NCI-H2227 treated with DMSO at 0.1 percent for 48 hours (cell line): ENCODE measurements around the gene RAB6B.

Experiments used
- DNase-seq: peaks from one replicate; lab custom pipeline; 2025; lab: John Stamatoyannopoulos, UW

RAB6B gene

DNA sequence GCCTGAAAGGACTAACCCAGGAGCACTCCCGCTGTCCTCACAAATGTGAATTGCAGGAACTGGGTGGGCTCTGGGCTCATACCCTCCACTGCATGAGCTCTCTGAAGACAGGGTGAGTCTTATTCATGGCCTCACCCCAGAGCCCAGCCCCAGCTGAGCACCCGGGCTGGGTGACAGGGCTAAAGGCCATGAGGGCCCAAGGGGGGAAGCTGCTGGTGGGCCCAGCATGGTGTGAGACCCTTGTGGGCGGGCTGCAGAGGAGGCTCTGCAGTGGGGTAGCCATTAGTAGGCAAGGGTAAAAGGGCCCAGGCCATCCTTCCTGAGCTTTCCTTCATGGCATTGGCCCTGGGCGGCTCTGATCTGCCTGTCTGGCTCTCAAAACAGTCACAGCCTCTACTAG is 59.7 kb downstream of the RAB6B start:
- no peak for DNase-seq

DNA sequence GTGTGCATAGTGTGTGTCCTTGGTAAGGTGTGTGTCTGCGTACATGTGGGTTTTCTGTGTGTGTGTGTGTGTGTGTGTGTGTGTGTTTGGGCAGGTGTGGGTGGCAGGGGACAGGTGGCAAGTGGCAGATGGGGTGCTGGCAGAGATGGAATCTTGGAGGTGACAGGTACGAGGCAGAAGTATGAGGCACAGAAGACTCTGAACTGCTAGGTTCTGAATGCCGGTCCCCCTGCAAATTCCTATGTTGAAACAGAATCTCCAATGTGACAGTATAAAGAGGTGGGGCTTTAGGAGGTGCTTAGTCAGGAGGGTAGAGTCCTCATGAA is 60.3 kb downstream of the RAB6B start:
- no peak for DNase-seq

DNA sequence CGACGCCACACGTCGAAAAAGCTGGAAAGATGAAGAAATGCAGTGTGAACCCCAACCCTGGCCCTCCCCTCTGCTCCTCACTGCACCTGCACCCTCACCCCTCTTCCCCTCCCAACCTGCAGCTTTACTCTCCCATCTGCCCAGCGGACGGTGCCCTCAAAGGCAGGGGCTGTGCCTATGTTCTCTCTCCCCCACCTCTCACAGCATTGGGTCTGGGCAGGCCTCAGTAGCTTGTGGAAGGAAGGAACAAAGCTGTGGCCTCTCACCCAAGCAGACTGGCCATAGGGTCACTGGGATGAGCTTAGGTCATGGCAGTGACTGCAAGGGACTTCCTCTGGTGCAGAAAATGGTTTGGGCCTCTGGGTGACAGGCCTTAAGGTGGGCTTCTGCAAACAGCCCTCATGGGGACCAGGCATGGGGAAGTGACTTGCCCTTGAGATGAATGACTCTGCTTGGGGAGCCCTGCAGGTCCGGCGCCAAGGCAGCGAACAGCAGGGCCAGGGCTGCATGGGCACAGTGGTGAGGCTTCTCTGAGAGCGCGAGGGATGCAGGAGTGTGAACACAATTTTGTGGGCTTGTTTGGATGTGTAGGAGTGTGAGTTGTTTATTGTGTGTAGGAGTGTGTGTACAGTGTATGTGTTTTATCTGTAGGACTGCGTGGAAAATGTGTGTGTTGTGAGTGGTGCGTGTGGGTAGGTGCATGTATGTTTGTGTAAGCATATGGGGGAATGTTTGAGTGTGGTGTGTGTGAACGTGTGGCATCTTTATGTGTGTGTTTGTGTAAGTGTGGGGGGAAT is 60.9 kb downstream of the RAB6B start:
- no peak for DNase-seq

DNA sequence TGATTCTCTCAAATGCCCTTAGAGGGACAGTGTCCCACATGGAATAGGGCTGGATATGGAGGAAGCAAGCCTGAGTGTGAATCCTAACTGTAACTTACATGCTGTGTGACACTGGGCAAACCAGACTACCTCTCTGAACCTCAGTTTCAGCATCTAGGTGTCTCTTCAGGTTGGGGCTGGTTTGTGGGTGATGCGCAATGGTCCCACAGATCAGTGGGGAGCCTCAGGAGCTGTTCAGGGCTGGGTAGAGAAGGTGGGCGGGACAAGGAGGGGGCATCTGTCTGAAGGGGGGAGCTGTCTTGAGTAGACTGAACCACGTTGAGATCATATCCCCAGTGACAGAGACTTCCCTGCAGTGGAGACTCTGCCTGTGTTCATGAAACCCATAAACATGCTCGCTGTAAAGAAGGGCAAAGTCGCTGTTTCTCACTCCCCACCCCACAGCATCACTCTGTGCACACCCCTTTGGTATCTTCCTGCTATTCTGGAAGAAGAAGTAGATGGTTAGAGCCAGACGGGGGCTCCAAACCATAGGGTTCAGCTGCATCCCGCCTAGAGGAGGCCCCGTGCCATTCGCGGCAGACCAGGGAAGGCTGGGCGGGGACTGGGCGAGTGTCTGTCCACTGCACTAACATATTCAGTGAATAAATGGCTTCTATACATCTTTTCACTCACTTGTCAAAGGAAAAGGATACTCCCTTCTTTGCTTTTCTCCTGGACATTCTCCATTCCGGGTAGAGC is 61.6 kb downstream of the RAB6B start:
- no peak for DNase-seq

DNA sequence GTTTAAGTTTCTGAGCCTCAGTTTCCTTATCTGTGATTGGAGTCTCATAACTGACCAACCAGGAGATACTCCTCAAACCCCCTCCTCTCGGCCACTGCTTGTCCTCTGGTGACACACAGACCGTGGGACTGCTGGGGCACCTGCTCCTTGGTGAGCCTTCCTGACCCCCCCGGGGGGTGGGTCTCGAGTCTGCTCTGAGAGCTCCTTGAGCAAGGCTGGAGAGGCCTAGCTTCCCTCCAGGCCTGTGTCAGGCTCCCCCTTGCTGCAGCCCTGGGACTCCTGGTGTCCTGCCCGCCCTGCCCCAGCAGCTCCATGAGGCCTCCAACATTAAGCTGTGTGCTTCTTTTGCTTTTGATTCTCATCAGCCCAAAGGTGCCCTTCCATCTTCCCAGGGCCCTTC is 62.4 kb downstream of the RAB6B start:
- DNase-seq, result no peak

DNA sequence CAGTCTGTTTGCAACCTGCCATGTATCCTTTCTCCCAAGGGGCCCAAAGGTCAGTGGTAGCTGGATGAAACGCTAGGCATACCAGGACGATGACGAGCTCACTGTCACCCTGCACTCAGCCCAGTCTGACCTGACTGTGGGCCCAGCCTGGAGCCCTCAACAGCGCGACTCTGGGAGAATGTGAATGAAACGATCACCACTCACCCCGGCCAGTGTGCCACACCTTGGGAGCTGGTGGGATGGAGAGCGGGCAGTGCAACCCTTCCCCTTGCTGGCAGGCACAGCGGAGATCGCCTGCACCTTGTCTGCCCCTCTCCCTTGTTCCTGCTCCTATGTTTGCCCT is 62.9 kb downstream of the RAB6B start:
- DNase-seq, result no peak

DNA sequence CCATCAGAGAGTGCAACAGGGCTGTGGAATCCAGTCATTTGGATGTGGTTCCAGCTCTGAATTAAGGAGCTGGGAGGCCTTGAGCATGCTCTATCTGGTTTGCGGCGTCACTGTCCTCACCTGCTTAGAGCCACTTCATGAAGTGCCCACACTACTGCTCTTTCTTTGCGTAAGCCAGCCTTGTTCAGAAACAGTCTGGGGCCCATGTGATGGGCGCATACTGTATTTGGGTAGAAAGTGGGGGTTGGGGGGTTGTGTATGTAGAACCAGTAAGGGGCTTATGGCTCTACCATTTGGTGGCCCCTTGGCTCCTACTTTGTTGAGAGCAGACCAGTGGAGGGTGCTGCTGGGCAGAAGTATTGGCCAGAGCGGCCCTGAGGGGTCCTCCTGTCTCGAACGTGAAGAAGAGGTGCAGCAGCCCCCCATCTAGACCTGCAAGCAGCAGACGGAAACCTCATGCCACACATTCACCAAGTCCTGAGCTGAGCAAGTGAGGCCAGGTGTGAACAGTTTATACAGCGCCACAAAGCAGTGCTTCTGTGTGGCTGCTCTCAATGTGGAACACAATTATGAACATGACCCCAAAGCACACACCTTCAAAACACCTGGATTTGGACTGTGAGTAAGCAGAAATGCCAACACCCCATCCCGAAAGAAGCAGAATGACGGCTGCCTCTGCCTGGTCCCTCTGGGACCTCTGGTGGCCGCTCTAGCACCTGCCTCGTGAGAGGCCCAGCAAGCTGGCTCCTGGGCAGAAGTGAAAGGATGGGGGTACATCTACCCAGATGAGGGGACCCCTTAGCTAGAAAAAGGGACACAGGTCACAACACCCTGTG is 63.5 kb downstream of the RAB6B start:
- no peak for DNase-seq

DNA sequence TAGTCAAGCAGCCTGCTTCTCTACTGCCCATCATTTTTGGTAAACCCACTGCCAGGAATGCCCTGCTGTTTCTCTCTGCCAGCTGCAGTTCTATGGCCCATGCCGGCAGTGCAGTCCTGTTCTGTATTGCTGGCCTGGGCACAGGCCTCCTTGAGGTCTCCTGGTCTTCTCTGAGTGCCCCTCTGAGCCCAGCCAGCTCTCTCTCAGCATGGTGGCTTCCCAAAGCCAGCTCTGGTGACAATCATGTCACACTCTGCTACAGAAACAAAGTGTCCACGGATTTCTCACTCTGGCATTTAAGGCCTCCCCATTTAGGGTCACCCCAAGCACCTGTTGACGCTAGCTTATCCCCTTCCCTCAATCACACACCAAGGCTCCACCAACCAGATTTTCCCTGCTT is 65.6 kb downstream of the RAB6B start:
- DNase-seq, result no peak

DNA sequence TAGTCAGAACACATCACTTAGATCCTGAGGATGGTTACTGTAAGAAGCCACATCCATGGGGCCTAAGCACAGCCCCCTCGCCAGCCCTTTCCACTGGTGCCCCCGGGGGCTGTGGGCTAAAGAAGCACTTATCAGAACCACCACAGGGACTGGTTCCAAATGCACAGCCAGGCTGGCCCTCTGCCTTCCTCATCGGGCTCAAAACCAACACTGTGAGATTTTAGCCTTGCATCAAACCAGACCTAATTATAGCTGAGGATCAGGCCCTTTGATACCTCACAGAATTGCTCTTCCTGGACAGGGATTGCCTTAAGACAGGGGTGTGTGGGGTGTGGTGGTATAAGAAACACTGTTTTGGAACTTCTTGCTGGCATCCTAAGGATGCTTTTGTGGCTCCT is 66.4 kb downstream of the RAB6B start:
- DNase-seq, result no peak

DNA sequence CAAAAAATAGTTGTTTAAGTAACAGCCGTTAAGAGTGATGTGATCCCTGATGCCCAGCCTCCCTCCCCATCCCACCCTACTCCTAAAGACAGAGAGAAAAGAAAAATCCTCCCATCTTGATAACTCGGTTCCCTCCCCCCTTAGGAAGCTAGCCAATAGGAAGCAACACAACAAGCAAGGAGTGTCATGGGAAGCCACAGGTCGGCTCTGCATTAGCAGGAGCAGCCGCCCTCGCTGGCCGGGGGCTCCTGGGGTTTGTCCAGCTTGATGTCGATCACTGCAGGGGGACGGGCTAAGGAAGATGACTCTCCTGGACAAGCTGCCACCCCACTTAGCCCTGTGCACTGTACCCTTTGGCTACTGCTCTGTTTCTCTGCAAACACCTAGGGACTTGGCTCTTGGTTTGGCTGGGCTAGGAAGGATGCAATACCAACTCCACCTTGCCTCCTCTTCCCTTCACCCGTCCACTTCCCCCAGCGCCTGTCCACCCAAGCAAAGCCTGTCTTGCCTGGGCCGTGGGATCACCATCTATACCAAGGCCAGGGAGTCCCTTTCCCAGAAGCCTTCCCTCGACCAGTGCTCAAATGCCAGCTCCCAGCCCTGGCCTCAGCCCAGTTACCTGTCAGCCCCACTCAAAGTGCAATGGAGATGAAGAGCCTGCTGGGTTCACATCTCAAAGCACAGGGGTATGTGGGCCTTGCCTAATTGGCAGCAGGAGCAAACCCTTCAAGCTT is 66.9 kb downstream of the RAB6B start:
- DNase-seq, result no peak

DNA sequence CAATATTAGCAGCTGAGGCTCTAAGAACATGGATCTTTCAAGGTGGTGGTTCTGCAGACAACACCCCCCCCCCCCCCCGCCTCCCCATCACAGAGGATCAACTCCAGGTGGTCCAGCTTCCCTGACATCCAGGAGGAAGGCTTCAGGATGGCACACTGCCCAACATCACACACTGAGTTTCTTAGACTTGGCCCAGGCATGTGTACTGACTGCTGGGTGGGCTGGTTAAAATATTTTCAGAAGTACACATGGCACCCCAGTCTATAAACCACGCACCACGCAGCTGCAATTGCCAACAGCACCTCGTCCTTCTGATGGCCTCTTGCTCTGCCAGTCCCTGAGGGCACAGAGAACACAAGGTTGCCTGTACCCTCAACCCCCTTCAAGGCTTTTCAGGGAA is 68.0 kb downstream of the RAB6B start:
- no peak for DNase-seq

DNA sequence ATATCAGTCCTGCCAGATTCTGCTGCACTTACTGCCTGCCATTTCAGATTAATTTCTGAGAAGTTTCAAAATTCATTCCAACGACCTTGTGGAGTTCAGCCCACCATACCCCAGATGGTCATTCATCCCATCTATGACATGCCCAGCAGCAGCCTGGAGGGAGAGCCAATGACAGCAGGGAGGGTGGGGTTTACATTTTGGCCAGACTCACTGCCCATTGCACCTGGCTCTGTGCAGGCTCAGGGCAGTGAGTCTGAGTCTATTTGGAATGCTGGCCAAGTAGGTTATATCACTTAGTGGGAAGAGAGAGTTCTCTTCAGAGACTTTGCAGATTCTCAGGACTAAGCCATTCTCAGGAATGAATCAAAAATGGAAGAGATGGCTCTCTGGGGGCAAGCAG is 68.5 kb downstream of the RAB6B start:
- DNase-seq, result no peak

DNA sequence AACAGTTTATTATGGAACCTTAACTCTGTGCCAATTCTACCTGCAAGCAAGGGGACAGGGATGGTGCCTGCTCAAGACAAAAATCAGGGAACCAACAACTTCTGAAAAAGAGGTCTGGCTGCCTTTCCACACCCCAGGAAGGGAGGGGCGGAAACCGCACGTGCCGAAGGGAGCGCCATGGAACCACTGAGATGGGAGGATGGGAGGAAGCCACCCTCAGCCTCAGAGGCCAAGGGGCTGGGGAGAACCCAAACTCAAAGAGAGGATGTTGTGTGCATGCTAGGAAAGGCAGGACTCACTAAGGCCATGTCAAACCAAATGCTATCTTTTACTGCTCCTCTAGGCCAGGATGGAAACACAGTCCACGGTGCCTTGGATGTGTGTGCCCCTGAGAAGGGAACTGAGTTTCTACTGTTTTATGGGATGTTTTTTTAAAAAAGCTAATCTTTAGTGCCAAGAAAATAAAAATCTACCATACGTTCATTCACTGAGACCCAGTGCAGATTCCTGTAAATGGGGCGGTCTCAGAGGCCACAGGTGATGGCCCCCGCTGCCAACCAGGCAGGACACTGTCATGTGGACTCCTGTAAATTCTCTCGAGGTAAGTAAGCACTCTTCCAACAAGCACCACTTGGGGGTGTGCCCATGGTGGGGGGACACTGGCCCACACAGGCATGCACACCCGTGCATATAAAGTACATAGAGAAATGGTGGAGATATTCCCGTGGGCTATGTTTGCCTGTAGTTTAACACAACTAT is 69.5 kb downstream of the RAB6B start:
- DNase-seq, result no peak

DNA sequence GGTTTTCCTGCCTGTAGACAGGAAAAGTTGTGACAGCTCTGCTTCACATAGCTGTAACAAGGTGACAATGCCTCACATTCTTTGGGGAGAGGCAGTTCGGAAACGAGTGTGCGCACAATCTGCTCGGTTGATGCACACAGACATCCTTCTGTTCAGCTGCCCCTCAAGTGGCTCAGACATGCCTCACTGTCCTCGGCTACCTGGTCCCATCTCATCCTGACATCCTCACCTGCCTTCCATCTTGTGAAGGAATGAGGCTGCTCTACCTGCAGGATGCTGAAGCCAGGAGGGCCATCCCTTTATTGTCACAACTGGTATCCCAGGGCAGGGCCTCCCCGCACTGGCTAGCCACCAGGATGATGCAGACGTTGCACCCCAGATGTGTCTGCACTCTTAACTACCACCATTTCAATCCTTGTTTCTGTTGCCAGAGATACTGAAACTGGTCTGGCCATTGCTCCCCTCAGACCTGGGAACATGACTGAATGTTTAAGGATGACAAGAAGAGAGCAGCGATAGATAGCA is 70.7 kb downstream of the RAB6B start:
- no peak for DNase-seq

DNA sequence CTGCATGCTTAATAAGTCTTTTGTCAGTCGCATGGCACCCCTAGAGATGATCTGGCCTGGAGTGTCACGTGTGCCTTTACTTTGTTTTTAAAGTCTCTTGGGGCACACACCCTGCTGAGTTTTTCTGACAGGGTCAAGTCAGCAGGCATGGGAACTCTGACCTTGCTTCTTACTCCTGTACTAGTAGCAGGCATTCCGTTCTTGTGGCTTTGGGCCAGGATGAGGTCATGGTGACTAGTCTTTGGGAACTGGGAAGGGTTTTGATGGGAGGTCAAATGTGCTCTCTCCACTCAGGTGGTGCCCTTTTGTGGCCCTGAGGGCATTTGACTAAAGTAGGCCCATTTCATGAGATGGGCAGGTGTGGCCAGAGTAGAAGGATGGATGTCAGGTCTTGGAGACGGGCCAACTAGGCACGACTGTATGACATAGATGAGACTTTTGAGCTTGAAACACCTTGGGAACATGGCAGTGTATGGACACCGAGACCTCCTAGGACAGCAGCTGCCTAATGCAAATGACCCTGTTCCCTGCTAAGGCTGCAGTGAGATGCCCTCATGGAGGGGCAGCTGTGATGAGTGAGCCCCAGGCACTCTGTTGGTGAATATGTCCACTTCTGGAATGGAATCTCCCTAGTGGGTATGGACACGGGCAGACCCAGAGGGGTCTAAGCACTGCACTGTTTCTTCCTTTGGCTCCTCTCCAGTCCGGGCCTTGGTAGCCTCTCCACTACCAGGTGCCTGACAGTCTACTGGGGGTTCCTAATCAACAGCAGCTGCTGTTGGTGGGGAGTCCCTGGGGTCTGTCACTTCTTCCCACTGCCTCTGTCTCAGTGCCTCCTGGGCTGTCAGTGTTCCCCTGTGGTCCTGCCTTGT is 73.7 kb downstream of the RAB6B start:
- no peak for DNase-seq

DNA sequence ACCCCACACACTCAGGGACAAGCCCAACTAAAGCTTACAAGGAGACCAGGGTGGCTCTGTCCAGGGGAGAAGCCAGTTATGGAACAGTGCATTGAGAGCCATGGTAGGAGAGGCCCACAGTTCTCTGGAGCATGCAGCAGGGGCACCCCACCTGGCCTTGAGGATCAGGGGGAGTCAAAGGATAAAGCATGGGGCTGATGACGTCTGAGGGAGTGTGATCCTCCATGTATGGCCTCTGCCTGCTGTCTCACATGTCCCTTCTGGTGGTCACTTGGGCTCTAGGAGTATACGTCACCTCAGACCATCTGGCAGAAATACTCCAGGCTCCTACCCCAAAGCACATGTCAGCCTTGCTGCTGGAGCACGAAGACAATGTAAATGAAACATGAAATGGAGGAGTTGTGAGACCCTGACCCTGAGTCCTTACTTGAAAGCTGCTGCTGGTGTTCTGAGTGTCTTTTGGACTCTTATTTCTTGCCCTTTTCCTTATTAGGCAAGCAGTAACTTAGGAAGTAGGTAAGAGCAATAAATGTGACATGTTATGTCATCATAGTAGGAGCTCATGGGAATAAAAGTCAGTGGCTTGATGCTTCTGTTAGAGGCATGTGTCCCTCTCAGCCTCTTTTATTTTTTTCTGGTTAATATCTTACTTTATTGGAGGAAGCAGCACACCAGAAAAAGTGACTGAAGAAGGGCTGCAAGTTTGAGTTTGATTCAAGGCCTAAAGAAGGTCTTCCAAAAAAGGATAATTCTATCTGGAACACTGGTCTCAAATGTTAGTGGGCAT is 74.6 kb downstream of the RAB6B start:
- DNase-seq, result no peak

DNA sequence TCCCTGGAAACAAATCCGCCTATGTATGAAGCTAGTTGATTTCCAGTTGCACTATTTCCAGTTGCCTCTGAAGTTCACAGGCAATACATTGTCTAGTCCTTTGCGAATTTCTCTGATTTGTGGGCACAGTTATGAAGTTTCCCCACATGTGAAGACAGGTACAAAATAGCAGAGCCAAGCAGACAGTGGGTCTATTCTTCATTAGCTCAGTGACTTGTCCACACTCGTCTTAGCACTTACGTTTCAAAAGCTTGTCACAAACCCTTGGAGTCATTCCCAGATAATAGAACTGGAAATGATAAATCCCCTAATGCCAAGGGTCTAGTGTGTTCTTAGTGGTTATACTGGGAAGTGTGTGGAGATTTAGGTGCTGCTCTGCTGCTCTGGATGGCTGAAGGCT is 75.6 kb downstream of the RAB6B start:
- DNase-seq, result no peak

DNA sequence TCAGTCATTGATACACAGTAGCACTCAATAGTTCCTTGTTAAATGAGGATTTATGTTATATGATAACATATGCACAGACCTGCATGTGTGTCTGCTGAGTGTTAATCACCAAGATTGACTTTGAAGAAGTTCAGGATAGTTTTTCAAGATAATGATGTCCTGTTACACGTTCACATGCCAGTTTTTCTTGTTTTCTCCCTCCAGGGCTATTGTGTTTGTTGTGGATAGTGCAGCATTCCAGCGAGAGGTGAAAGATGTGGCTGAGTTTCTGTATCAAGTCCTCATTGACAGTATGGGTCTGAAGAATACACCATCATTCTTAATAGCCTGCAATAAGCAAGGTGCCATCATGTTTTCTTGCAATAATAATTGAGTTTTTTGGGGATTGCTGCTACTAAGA is 80.3 kb downstream of the RAB6B start:
- DNase-seq, result no peak

DNA sequence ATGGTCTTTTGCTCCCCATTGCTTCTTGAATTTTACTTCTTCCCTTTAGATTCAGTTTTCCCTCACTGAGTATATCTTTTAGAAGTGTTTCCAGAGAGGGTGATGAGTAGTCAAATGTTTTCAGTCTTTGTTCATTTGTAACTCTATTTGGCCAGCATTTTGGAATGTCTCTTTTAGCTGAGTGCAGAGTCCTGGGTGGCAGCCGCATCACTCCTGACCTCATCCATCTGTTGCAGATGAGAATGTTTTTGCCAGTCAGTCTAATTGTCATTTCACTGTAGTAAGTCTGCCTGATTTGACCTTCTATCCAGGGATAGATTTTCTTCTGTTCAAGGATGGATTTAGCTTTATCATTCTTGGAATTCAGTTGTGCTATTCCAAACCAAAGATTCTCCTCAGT is 82.8 kb downstream of the RAB6B start:
- DNase-seq, result no peak
